ENCODE measurements around the gene PRKCQ. TPM values are rescaled to one million over a fixed set of nuclear protein-coding genes. Genes with fewer than 3 reads are reported as not detected.

The PRKCQ gene
- total and polyA plus RNA-seq, 7 donors, result 6.6 to 76.3 (median 33.8) TPM

GRCh38 chr10:6493521-6494441 lies 86.3 kb downstream of the PRKCQ start:
- H3K4me3 ChIP-seq, result no peak overlapping the region
- H3K4me1 ChIP-seq, result peaks cover 9% of the 10 kb centered on the region
- WGBS, 3 donors, result 75 to 79% (median 79%) methylated on average over 11 of the region's 11 CpGs
- H3K9me3 ChIP-seq, result no peaks in the 10 kb centered on the region
- peak overlapping the region; percentile 55 for H3K27ac ChIP-seq
- no peak for DNase-seq
- no peak for TF ChIP-seq CTCF (IDR thresholded peaks at IDR 0.05)
- intact Hi-C loops (cut with DNase I), result no loop called here
- ATAC-seq, result no peak
- H3K36me3 ChIP-seq (ENCODE audit: insufficient read depth in 1 of 2, low read depth in 1 of 2), result peaks cover 9 to 87% of the 10 kb centered on the region in 2 donors
- no peaks in the 10 kb centered on the region for H3K27me3 ChIP-seq (ENCODE audit: insufficient read depth in 3 of 3, low read length in 2 of 3)

- no peak overlapping the region for H3K4me3 ChIP-seq
- peaks cover 9 to 96% of the 10 kb centered on the region in 2 donors for H3K36me3 ChIP-seq (ENCODE audit: insufficient read depth in 1 of 2, low read depth in 1 of 2)
These were observed 87.2 kb downstream of the PRKCQ start for GRCh38 chr10:6492896-6493295.

GRCh38 chr10:6491841-6492609 lies 88.1 kb downstream of the PRKCQ start:
- Histone ChIP-seq H3K27me3 (ENCODE audit: insufficient read depth in 3 of 3, low read length in 2 of 3) (no peaks in the 10 kb centered on the region), H3K9me3 (no peaks in the 10 kb centered on the region), H3K4me3 (no peak overlapping the region), H3K27ac (no peak overlapping the region), H3K36me3 (ENCODE audit: insufficient read depth in 1 of 2, low read depth in 1 of 2) (peaks cover 9 to 97% of the 10 kb centered on the region in 2 donors), H3K4me1 (no peaks in the 10 kb centered on the region)
- DNase-seq (no peak), ATAC-seq (no peak)
- intact Hi-C loops (cut with DNase I), result no loop called here
- 79 to 87% (median 84%) methylated on average over 9 of the region's 9 CpGs for WGBS, 3 donors
- TF ChIP-seq CTCF (IDR thresholded peaks at IDR 0.05), result no peak

More at GRCh38 chr10:6492896-6493295, 87.2 kb downstream of the PRKCQ start:
- no peaks in the 10 kb centered on the region for H3K9me3 ChIP-seq
- no peak for TF ChIP-seq CTCF (IDR thresholded peaks at IDR 0.05)
- H3K27ac ChIP-seq, result no peak overlapping the region
- peaks cover under 1% of the 10 kb centered on the region for H3K4me1 ChIP-seq
- intact Hi-C loops (cut with DNase I), result no loop called here
- 90 to 93% (median 92%) methylated on average over 10 of the region's 10 CpGs for WGBS, 3 donors
- ATAC-seq, result no peak
- H3K27me3 ChIP-seq (ENCODE audit: insufficient read depth in 3 of 3, low read length in 2 of 3), result no peaks in the 10 kb centered on the region
- DNase-seq, result no peak

GRCh38 chr10:6490614-6491013 lies 89.5 kb downstream of the PRKCQ start:
- no peak for DNase-seq
- H3K4me1 ChIP-seq, result no peaks in the 10 kb centered on the region
- H3K4me3 ChIP-seq, result no peak overlapping the region
- no peak overlapping the region for H3K27ac ChIP-seq
- peaks cover 6 to 98% of the 10 kb centered on the region in 2 donors for H3K36me3 ChIP-seq (ENCODE audit: insufficient read depth in 1 of 2, low read depth in 1 of 2)
- no peaks in the 10 kb centered on the region for H3K9me3 ChIP-seq
- TF ChIP-seq CTCF (IDR thresholded peaks at IDR 0.05), result no peak
- no peaks in the 10 kb centered on the region for H3K27me3 ChIP-seq (ENCODE audit: insufficient read depth in 3 of 3, low read length in 2 of 3)
- ATAC-seq, result no peak
- WGBS, 3 donors, result 59 to 64% (median 61%) methylated on average over 4 of the region's 4 CpGs
- intact Hi-C loops (cut with DNase I), result no loop called here
